OCI-LY1 (cell line): ENCODE measurements around the gene TDRD5.

Experiments used
- H2AFZ ChIP-seq: fragments of 200-600 bp; sonication (generic), shearing (Covaris generic); 2 replicates; pipeline ENCODE4 v1.6.0; 2014; ENCODE audit warnings: antibody characterized with exemption, mild to moderate bottlenecking, low read length
- H3F3A ChIP-seq: fragments of 200-600 bp; sonication (generic), shearing (Covaris generic); 2 replicates; pipeline ENCODE4 v1.6.0; 2014; ENCODE audit warnings: mild to moderate bottlenecking, antibody characterized with exemption, low read length, moderate library complexity; ENCODE audit not compliant: insufficient read depth
- H3K27ac ChIP-seq: fragments of 200-600 bp; sonication (generic); 2 replicates; pipeline ENCODE4 v1.5.1; 2014; ENCODE audit warnings: low read length, mixed run types, mild to moderate bottlenecking, low read depth; ENCODE audit not compliant: poor library complexity, severe bottlenecking
- H3K27me3 ChIP-seq: fragments of 200-600 bp; sonication (generic); 2 replicates; pipeline ENCODE4 v1.6.0; 2014; ENCODE audit warnings: antibody characterized with exemption, mild to moderate bottlenecking, low read length, moderate library complexity; ENCODE audit not compliant: insufficient read depth
- H3K36me3 ChIP-seq: fragments of 200-600 bp; sonication (generic); 2 replicates; pipeline ENCODE4 v1.6.1; 2014; ENCODE audit warnings: mild to moderate bottlenecking, antibody characterized with exemption, low read length, moderate library complexity, mixed read lengths; ENCODE audit not compliant: insufficient read depth
- H3K4me1 ChIP-seq: fragments of 200-600 bp; sonication (generic); 2 replicates; pipeline ENCODE4 v1.5.1; 2014; ENCODE audit warnings: mild to moderate bottlenecking, low read length, moderate library complexity; ENCODE audit not compliant: insufficient read depth, severe bottlenecking
- H3K4me2 ChIP-seq: fragments of 200-600 bp; sonication (generic), shearing (Covaris generic); 2 replicates; pipeline ENCODE4 v1.6.1; 2014; ENCODE audit warnings: low read length
- H3K4me3 ChIP-seq: fragments of 200-600 bp; sonication (generic); 2 replicates; pipeline ENCODE4 v1.5.1; 2014; ENCODE audit warnings: low read length, low read depth, mild to moderate bottlenecking, mixed read lengths; ENCODE audit not compliant: poor library complexity, severe bottlenecking
- H3K79me2 ChIP-seq: fragments of 200-600 bp; shearing (Covaris generic); 2 replicates; pipeline ENCODE4 v1.6.1; 2016; ENCODE audit warnings: mixed run types, low read length, mixed read lengths; ENCODE audit not compliant: insufficient read depth
- H3K9ac ChIP-seq: fragments of 200-600 bp; sonication (generic), shearing (Covaris generic); 2 replicates; pipeline ENCODE4 v1.6.1; 2014; ENCODE audit warnings: mild to moderate bottlenecking, low read length, mixed read lengths
- H3K9me2 ChIP-seq: fragments of 200-600 bp; sonication (generic), shearing (Covaris generic); 2 replicates; pipeline ENCODE4 v1.6.1; 2014; ENCODE audit warnings: low read depth, mild to moderate bottlenecking, low read length, mixed read lengths
- H3K9me3 ChIP-seq: fragments of 200-600 bp; shearing (Covaris generic); 2 replicates; pipeline ENCODE4 v1.6.1; 2014; ENCODE audit warnings: low read length, mixed read lengths
- H4K20me1 ChIP-seq: fragments of 200-600 bp; sonication (generic), shearing (Covaris generic); 2 replicates; pipeline ENCODE4 v1.6.0; 2016; ENCODE audit warnings: mild to moderate bottlenecking, low read length; ENCODE audit not compliant: insufficient read depth
- EZH2 ChIP-seq: fragments of 200-600 bp; sonication (generic), shearing (Covaris generic); IDR thresholded peaks from 2 replicates; pipeline ENCODE4 v1.8.0; 2017; ENCODE audit warnings: borderline replicate concordance, mixed run types, mild to moderate bottlenecking, antibody characterized with exemption, low read length, moderate library complexity, mixed read lengths
- TF ChIP-seq, protein P1 (sequence below): fragments of 200-600 bp; sonication (generic), shearing (Covaris generic); IDR thresholded peaks from 2 replicates; pipeline ENCODE4 v1.5.1; 2017; ENCODE audit warnings: mild to moderate bottlenecking, antibody characterized with exemption, low read length, moderate library complexity, mixed read lengths

TDRD5 gene

GRCh38 chr1:179714623-179715022 is 123.0 kb downstream of the TDRD5 start:
- Histone ChIP-seq H4K20me1 (no peaks in the 10 kb centered on the region), H3K27ac (no peak overlapping the region), H3K4me1 (no peaks in the 10 kb centered on the region), H3F3A (no peaks in the 10 kb centered on the region), H3K79me2 (no peaks in the 10 kb centered on the region), H3K9me2 (no peaks in the 10 kb centered on the region), H3K4me3 (no peak overlapping the region), H2AFZ (no peak overlapping the region), H3K9me3 (peaks cover 24% of the 10 kb centered on the region; the same call in 1 of the 2 replicates), H3K36me3 (no peaks in the 10 kb centered on the region), H3K4me2 (no peak overlapping the region), H3K27me3 (no peaks in the 10 kb centered on the region), H3K9ac (no peak overlapping the region)
- TF ChIP-seq, protein P1, sequence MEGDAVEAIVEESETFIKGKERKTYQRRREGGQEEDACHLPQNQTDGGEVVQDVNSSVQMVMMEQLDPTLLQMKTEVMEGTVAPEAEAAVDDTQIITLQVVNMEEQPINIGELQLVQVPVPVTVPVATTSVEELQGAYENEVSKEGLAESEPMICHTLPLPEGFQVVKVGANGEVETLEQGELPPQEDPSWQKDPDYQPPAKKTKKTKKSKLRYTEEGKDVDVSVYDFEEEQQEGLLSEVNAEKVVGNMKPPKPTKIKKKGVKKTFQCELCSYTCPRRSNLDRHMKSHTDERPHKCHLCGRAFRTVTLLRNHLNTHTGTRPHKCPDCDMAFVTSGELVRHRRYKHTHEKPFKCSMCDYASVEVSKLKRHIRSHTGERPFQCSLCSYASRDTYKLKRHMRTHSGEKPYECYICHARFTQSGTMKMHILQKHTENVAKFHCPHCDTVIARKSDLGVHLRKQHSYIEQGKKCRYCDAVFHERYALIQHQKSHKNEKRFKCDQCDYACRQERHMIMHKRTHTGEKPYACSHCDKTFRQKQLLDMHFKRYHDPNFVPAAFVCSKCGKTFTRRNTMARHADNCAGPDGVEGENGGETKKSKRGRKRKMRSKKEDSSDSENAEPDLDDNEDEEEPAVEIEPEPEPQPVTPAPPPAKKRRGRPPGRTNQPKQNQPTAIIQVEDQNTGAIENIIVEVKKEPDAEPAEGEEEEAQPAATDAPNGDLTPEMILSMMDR: no peak
- TF ChIP-seq EZH2: no peak

DNA sequence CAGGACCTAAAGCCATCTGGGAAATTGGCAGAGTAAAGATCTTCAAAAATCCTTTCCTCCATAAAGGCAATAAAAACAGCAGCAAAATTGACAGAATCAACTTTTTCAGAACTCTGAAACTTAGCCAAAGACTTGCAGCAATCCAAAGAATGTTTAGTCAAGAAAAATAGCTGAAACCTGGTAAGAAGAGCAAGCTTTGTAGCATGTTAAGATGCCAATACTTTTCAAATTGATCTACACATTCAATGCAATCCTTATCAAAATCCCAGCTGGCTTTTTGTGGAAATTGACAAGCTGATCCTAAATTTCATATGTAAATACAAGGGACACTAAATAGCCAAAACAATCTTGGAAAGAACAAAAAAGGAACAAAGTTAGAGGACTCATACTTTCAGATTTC is 127.6 kb downstream of the TDRD5 start:
- H3K4me2 ChIP-seq: no peak overlapping the region
- H4K20me1 ChIP-seq: no peaks in the 10 kb centered on the region
- H3K9ac ChIP-seq: no peak overlapping the region

GRCh38 chr1:179728271-179728670 is 136.6 kb downstream of the TDRD5 start:
- Histone ChIP-seq H3K4me3 (no peak overlapping the region), H3F3A (no peaks in the 10 kb centered on the region), H3K4me2 (no peak overlapping the region), H3K9me3 (no peaks in the 10 kb centered on the region), H3K9ac (no peak overlapping the region), H3K36me3 (no peaks in the 10 kb centered on the region), H2AFZ (no peak overlapping the region), H3K9me2 (no peaks in the 10 kb centered on the region), H3K4me1 (no peaks in the 10 kb centered on the region), H3K27ac (no peak overlapping the region), H3K79me2 (no peaks in the 10 kb centered on the region), H3K27me3 (no peaks in the 10 kb centered on the region), H4K20me1 (no peaks in the 10 kb centered on the region)
- TF ChIP-seq EZH2: no peak
- TF ChIP-seq, protein P1: no peak

More for the DNA sequence above, 127.6 kb downstream of the TDRD5 start:
- H3K4me3 ChIP-seq: no peak overlapping the region
- no peaks in the 10 kb centered on the region for H3K27me3 ChIP-seq
- peaks cover 26% of the 10 kb centered on the region; the same call in 1 of the 2 replicates for H3K9me3 ChIP-seq
- H3K4me1 ChIP-seq: no peaks in the 10 kb centered on the region
- no peak overlapping the region for H3K27ac ChIP-seq
- TF ChIP-seq, protein P1: no peak
- no peak for TF ChIP-seq EZH2
- H3F3A ChIP-seq: no peaks in the 10 kb centered on the region
- no peaks in the 10 kb centered on the region for H3K79me2 ChIP-seq
- no peaks in the 10 kb centered on the region for H3K36me3 ChIP-seq
- H2AFZ ChIP-seq: no peak overlapping the region
- H3K9me2 ChIP-seq: no peaks in the 10 kb centered on the region
